Heart left ventricle (tissue), 13 donors: ENCODE measurements around the gene RAB3A.

Experiments used
- POLR2A ChIP-seq, 2 donors: fragments of 450-650 bp; IDR thresholded peaks; one replicate each; pipeline ENCODE4 v1.6.1; 2017; ENCODE audit warnings: antibody characterized with exemption in 2 of 2, mild to moderate bottlenecking in 2 of 2, moderate library complexity in 2 of 2
- TF ChIP-seq, protein P1 (sequence below), 12 donors: fragments of 200-600 bp; sonication (generic) in 4 of 12; IDR thresholded peaks; one replicate each; pipeline versions ENCODE4 v1.5.0 to v1.8.0; 2018 to 2022; ENCODE audit warnings: antibody characterized with exemption in 12 of 12, mild to moderate bottlenecking in 5 of 12
- donor health status: ischemic (EF 13 %, LVEDD 7.1; RV severe dilation, severe dysfunction).
- donor health status: DM: no; HTN: yes; CAD: no.
- donor health status: DM: no; HTN: no; CAD: no.
- donor health status: ischemic (EF 25% LVEDD 6.9; RV normal size, moderate dysfunction).
- donor health status: ischemic (EF 25% LVEDD 5.7; RV mildly dilated, moderate dysfunction).
- donor health status: ischemic (EF 35%, LVEDD 5.7; RV mildly dilated, moderate dysfunction).
- donor health status: nonischemic (EF 11% LVEDD 7.7; RV severe dilation, severe dysfunction).
- donor health status: DM: yes; HTN: yes; CAD: no.
- donor health status: PGD.
- donor health status: ischemic (EF 29% LVEDD 5.4; RV normal size, mild dysfunction).
- donor health status: nonischemic (EF 23%, LVEDD 6.1; RV moderate dilation, normal function).

DNA sequence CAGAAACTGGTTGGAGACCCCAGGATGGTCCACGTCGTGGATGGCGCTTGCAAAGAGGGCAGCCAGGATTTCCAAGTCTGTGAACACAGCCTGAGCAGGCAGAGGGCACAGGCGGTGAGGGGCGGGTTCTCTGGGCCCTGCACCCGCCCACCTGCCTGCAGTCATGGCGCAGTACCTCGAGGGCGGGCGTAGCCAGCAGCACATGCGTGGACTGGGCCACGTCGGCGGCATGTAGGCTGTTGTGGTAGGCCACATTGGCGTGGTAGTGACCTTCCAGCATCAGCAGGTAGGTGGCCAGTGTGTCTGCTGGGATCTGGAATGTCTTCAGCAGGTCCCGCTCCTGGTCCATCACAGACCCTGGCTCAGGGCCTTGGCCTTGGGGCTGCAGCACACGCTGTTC, 14.3 kb upstream of the RAB3A start:
- TF ChIP-seq, protein P1, sequence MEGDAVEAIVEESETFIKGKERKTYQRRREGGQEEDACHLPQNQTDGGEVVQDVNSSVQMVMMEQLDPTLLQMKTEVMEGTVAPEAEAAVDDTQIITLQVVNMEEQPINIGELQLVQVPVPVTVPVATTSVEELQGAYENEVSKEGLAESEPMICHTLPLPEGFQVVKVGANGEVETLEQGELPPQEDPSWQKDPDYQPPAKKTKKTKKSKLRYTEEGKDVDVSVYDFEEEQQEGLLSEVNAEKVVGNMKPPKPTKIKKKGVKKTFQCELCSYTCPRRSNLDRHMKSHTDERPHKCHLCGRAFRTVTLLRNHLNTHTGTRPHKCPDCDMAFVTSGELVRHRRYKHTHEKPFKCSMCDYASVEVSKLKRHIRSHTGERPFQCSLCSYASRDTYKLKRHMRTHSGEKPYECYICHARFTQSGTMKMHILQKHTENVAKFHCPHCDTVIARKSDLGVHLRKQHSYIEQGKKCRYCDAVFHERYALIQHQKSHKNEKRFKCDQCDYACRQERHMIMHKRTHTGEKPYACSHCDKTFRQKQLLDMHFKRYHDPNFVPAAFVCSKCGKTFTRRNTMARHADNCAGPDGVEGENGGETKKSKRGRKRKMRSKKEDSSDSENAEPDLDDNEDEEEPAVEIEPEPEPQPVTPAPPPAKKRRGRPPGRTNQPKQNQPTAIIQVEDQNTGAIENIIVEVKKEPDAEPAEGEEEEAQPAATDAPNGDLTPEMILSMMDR (IDR thresholded peaks at IDR 0.05), result no peak
- no peak for TF ChIP-seq POLR2A (IDR thresholded peaks at IDR 0.05)
